Epithelial cell of proximal tubule (primary cell): Measurements from ENCODE around the gene UHRF1. TPM values are rescaled to one million over a fixed set of nuclear protein-coding genes. Genes with fewer than 3 reads are reported as not detected.

Source experiments
- DNase-seq: peaks from one replicate; pipeline ENCODE4 v3.0.0-alpha.2; 2011; ENCODE audit warnings: low read depth
- H3K4me3 ChIP-seq: 2 replicates; pipeline ENCODE4 v1.5.1; 2011; ENCODE audit warnings: low read depth, mild to moderate bottlenecking, low read length
- total RNA-seq: library from RNA; depleted of rRNA; stranded (reverse); fragments of >200 nt; gene quantifications from 2 replicates; pipeline ENCODE4 v1.2.3, GENCODE V29; 2015
- TF ChIP-seq, protein P1 (sequence below): conservative IDR thresholded peaks from 2 replicates; pipeline ENCODE4 v1.5.1; 2012; ENCODE audit warnings: low read depth, mild to moderate bottlenecking, low read length

The UHRF1 gene
- total RNA-seq, 1 donor from 2014 or later: 81.5 TPM

DNA sequence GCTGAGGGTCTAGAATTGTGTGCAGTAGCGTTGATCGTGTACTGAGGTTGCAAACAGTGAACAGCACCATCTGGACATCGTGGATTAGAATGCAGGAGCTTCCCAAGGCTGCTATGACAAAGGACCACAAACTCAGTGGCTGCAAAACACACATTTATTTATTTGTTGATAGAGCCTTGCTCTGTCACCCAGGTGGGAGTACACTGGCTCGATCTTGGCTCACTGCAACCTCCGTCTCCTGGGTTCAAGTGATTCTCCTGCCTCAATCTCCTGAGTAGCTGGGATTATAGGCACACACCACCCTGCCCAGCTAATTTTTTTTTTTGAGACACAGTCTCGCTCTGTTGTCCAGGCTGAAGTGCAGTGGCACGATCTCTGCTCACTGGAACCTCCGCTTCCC, 2.3 kb upstream of the UHRF1 start:
- no peak for DNase-seq
- TF ChIP-seq, protein P1, sequence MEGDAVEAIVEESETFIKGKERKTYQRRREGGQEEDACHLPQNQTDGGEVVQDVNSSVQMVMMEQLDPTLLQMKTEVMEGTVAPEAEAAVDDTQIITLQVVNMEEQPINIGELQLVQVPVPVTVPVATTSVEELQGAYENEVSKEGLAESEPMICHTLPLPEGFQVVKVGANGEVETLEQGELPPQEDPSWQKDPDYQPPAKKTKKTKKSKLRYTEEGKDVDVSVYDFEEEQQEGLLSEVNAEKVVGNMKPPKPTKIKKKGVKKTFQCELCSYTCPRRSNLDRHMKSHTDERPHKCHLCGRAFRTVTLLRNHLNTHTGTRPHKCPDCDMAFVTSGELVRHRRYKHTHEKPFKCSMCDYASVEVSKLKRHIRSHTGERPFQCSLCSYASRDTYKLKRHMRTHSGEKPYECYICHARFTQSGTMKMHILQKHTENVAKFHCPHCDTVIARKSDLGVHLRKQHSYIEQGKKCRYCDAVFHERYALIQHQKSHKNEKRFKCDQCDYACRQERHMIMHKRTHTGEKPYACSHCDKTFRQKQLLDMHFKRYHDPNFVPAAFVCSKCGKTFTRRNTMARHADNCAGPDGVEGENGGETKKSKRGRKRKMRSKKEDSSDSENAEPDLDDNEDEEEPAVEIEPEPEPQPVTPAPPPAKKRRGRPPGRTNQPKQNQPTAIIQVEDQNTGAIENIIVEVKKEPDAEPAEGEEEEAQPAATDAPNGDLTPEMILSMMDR: no peak
- H3K4me3 ChIP-seq: no peak overlapping the region

DNA sequence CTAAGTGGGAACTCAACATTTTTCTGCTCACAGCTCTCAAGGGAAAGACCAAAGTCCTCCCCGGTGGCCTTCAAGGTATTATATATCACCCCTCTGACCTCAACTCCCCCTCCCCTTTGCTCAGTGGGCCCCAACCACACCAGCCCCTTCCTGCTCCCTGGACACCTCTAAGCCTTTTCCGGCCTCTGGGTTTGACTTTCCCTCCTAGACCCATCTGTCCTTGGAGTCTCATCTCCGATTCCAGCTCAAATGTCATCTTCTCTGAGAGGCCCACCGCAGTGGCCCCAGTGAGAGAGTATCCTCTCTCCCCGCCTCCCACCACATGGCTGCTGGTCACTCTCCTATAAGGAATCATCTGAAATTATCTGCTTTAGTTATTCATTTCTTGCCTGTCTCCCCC, 941 bp upstream of the UHRF1 start:
- DNase-seq: no peak
- TF ChIP-seq, protein P1: no peak
- no peak overlapping the region for H3K4me3 ChIP-seq

DNA sequence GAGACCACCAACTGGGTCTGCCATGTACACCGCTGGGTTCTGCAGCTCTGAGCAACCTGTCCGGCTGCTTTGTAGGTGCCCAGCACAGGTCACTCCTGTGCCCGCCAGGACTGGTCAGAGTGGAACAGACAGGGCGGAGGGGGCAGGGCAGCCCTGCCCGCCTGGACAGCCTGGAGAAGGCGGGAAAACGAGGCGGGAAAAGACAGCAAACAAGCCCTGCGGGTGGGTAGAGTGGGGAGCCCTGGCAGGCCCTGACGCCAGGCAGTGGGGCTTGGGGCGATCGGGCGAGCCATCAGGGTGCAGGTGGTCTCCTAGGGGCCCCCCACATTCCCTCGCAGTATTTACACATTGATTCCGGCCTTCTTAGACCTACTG, 533 bp upstream of the UHRF1 start:
- no peak overlapping the region for H3K4me3 ChIP-seq
- DNase-seq: no peak
- TF ChIP-seq, protein P1: no peak

DNA sequence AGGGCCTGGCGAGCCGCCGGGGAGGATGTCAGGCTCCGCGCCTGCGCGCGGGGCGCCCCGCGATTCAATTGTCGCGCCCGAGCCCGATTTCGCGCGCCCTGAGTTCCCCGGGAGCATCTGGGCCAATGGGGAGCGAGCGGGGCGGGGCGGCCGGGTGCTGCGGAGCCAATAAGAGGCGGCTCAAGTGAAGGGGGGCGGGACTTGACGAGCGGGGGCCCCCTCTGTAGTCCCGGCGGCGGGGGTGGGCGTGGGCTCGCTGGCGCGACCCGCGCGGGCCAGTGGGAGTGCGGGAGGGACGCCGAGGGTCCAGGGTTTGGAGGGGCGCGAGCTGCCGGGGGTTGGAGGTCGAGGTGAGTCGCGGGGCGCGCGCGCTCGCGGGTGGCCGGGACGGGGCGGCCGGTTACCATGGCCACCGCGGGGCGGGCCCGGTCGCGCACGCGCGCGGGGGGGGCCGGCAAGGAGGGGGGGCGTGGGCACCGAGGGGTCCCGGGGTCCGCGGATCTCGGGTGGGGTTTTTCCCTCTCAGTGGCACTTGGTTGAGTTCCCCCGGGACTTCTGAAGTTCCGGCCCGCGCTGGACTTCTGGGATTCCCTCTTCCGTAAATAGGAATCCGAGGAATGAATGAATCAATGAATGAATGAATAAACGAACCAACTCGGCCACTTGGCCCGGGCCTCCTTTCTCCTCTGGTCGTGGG, 744 bp downstream of the UHRF1 start:
- TF ChIP-seq, protein P1: no peak
- DNase-seq: no peak
- peak overlapping the region; percentile 65 for H3K4me3 ChIP-seq

DNA sequence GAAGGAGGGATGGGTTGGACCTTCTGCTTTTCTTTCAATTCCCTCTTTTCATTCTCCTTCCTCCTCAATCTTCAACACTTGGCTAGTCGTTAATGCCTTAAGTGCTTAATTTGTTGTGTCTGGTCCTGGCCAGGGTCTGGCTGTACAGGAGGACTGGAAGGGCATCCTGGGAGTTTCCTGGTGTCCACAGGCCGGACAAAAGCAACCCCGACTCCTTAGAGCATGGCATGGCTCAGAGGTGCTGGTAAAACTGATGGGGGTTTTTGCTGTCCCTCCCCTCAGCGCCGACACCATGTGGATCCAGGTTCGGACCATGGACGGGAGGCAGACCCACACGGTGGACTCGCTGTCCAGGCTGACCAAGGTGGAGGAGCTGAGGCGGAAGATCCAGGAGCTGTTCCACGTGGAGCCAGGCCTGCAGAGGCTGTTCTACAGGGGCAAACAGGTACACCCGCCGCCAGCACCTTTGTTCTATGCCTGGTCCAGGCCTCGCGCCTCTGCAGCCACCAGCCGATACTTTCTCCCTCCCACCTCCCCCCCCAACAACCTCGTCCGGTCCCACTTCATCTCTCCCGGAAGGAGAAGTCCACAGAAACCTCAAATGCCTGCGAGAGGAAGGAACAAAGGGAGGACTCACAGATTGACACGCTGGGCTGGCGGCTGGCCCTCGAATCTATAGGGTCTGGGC, 1.4 kb downstream of the UHRF1 start:
- DNase-seq: no peak
- TF ChIP-seq, protein P1: no peak

DNA sequence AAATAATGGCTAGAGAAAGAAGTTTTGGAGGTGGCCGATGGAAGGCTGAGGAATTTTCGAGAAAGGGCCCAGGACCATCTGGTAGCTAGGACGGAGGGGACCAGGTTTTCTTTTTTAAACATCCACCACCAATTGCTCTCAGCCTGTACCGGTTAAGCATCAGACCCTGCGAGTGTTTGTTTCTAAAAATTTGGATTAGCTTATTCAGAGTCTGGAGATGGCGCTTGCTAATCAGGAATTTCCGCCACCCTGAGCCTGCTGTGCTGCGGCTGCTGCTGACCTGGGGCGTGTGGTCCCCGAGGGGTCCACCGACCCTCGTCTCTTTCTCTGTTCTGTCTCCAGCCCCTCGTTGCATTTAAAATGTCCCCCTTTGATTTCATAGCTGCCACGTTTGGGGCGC, 2.0 kb downstream of the UHRF1 start:
- TF ChIP-seq, protein P1: no peak
- DNase-seq: no peak

More for the DNA sequence above, 1.4 kb downstream of the UHRF1 start:
- H3K4me3 ChIP-seq: peak overlapping the region; percentile 65

More for the DNA sequence above, 2.0 kb downstream of the UHRF1 start:
- peak overlapping the region; percentile 65 for H3K4me3 ChIP-seq
